GM13976 (cell line): ENCODE data around the gene GALNT2.

Source experiments
- DNase-seq: peaks from one replicate; pipeline ENCODE4 v3.0.0; 2012; ENCODE audit warnings: low spot score
- CTCF ChIP-seq: IDR thresholded peaks from 2 replicates; pipeline ENCODE4 v1.5.1; 2012; ENCODE audit warnings: borderline replicate concordance, mild to moderate bottlenecking; ENCODE audit not compliant: insufficient read depth; ENCODE audit errors: extremely low read depth, missing control alignments, control extremely low read depth
- in situ Hi-C: fragments of 300-500 bp; cut with MboI; formaldehyde crosslinking; loops from one replicate; pipeline ENCODE4 v1.12.0; 2022; ENCODE audit warnings: low sequenced_read_pairs, mixed read lengths, inconsistent platforms; ENCODE audit not compliant: unreplicated experiment

The GALNT2 gene

GRCh38 chr1:230132758-230133157 is 65.7 kb downstream of the GALNT2 start:
- DNase-seq: no peak
- TF ChIP-seq CTCF: no peak
- in situ Hi-C loops: no loop called here

- no peak for TF ChIP-seq CTCF
- in situ Hi-C loops: no loop called here
- DNase-seq: no peak
Observed at GRCh38 chr1:230135726-230136125, 68.7 kb downstream of the GALNT2 start.

GRCh38 chr1:230136453-230137336 is 69.7 kb downstream of the GALNT2 start:
- no peak for DNase-seq
- TF ChIP-seq CTCF: no peak
- in situ Hi-C loops: no loop called here

- no peak for DNase-seq
- TF ChIP-seq CTCF: no peak
- in situ Hi-C loops: no loop called here
Observed at GRCh38 chr1:230137337-230137815, 70.3 kb downstream of the GALNT2 start.

- DNase-seq: no peak
- in situ Hi-C loops: no loop called here
- no peak for TF ChIP-seq CTCF
Observed at GRCh38 chr1:230138561-230139239, 71.7 kb downstream of the GALNT2 start.

- in situ Hi-C loops: no loop called here
- no peak for TF ChIP-seq CTCF
Observed at GRCh38 chr1:230139315-230139714, 72.3 kb downstream of the GALNT2 start.

More at GRCh38 chr1:230139315-230139714, 72.3 kb downstream of the GALNT2 start:
- no peak for DNase-seq
